Keratinocyte (primary cell): ENCODE measurements around the gene MYMX. TPM values are rescaled to one million over a fixed set of nuclear protein-coding genes. Genes with fewer than 3 reads are reported as not detected.

Experiments used
- DNase-seq: peaks from one replicate; pipeline ENCODE4 v3.0.0-alpha.2; 2011; ENCODE audit warnings: low read depth, missing footprints, low spot score
- FAIRE-seq: peaks from 2 replicates; lab custom pipeline; 2011; peaks lifted over from hg19 to GRCh38; lab: Jason Lieb, UNC
- H2AFZ ChIP-seq: 2 replicates; pipeline ENCODE4 v1.6.0; 2012; ENCODE audit warnings: low read length, control low read depth, inconsistent platforms; ENCODE audit not compliant: control insufficient read depth
- H3K27ac ChIP-seq: 2 replicates; pipeline ENCODE4 v1.5.1; 2011; ENCODE audit warnings: low read length; ENCODE audit not compliant: control insufficient read depth, insufficient read depth
- H3K27me3 ChIP-seq: 3 replicates; pipeline ENCODE4 v1.6.0; 2011; ENCODE audit warnings: low read length; ENCODE audit not compliant: control insufficient read depth, insufficient read depth; ENCODE audit errors: extremely low read depth
- H3K36me3 ChIP-seq, 2 experiments: 2 replicates in 1 of 2; 3 replicates in 1 of 2; pipeline ENCODE4 v1.5.1; 2011; ENCODE audit warnings: low read length in 2 of 2, mild to moderate bottlenecking in 1 of 2; ENCODE audit not compliant: control insufficient read depth in 2 of 2, insufficient read depth in 2 of 2; ENCODE audit errors: extremely low read depth in 1 of 2
- H3K4me1 ChIP-seq: 3 replicates; pipeline ENCODE4 v1.5.1; 2011; ENCODE audit warnings: low read length; ENCODE audit not compliant: control insufficient read depth, insufficient read depth; ENCODE audit errors: extremely low read depth
- H3K4me2 ChIP-seq: 3 replicates; pipeline ENCODE4 v1.6.0; 2011; ENCODE audit warnings: low read depth, low read length; ENCODE audit not compliant: control insufficient read depth, insufficient read depth; ENCODE audit errors: extremely low read depth
- H3K4me3 ChIP-seq, 3 experiments: fragments of 200-600 bp in 1 of 3; sonication (generic) in 1 of 3; 2 replicates in 2 of 3; 3 replicates in 1 of 3; pipeline ENCODE4 v1.5.1; 2011 to 2016; ENCODE audit warnings: low read length in 3 of 3, mild to moderate bottlenecking in 3 of 3, control low read depth in 2 of 3, inconsistent platforms in 1 of 3, low read depth in 1 of 3, mixed read lengths in 1 of 3, mixed run types in 1 of 3, moderate library complexity in 1 of 3; ENCODE audit not compliant: control insufficient read depth in 2 of 3, insufficient read depth in 2 of 3; ENCODE audit errors: extremely low read depth in 1 of 3
- H3K79me2 ChIP-seq: 2 replicates; pipeline ENCODE4 v1.6.0; 2012; ENCODE audit warnings: low read length; ENCODE audit not compliant: control insufficient read depth, insufficient read depth
- H3K9ac ChIP-seq: 3 replicates; pipeline ENCODE4 v1.6.0; 2011; ENCODE audit warnings: low read length; ENCODE audit not compliant: control insufficient read depth, insufficient read depth; ENCODE audit errors: extremely low read depth
- H3K9me1 ChIP-seq: 3 replicates; pipeline ENCODE4 v1.6.0; 2011; ENCODE audit warnings: low read length; ENCODE audit not compliant: control insufficient read depth, insufficient read depth; ENCODE audit errors: extremely low read depth
- H3K9me3 ChIP-seq: 2 replicates; pipeline ENCODE4 v1.5.1; 2012; ENCODE audit warnings: low read depth, low read length; ENCODE audit not compliant: control insufficient read depth
- H4K20me1 ChIP-seq: 3 replicates; pipeline ENCODE4 v1.6.0; 2011; ENCODE audit warnings: low read length; ENCODE audit not compliant: control insufficient read depth, insufficient read depth; ENCODE audit errors: extremely low read depth
- CTCF ChIP-seq, 3 experiments: IDR thresholded peaks in 1 of 3; conservative IDR thresholded peaks in 1 of 3; optimal IDR thresholded peaks in 1 of 3; 2 replicates in 2 of 3; 3 replicates in 1 of 3; pipeline versions ENCODE3 to v1.5.1; 2011; ENCODE audit warnings: low read length in 3 of 3, mild to moderate bottlenecking in 3 of 3, moderate library complexity in 2 of 3, control low read depth in 1 of 3, inconsistent platforms in 1 of 3; ENCODE audit not compliant: insufficient read depth in 2 of 3; ENCODE audit errors: extremely low read depth in 1 of 3
- EZH2 ChIP-seq: IDR thresholded peaks from one replicate; pipeline ENCODE4 v1.6.1; 2012; ENCODE audit warnings: inconsistent platforms, mild to moderate bottlenecking, low read length, moderate library complexity
- dilution Hi-C: fragments of 300-500 bp; cut with MboI; formaldehyde crosslinking; loops from one replicate; pipeline ENCODE4 v1.7.0; 2020; ENCODE audit warnings: low sequenced_read_pairs; ENCODE audit not compliant: extremely low pct_ligation_motif_present
- polyA plus RNA-seq, 5 experiments: library from polyadenylated mRNA; depleted of rRNA in 3 of 5; stranded (reverse) in 3 of 5; stranded (forward) in 1 of 5; unstranded in 1 of 5; fragments of >200 nt; gene quantifications; 1 replicate in 1 of 5; 2 replicates in 3 of 5; 3 replicates in 1 of 5; pipeline versions ENCODE4 v1.2.1 to v1.2.3, GENCODE V29; 2011 to 2012; ENCODE audit warnings: missing spikeins in 2 of 5, low read depth in 1 of 5, low replicate concordance in 1 of 5

Gene MYMX
- polyA plus RNA-seq, 1 donor (not counting 4 experiments of a cell fraction or from before 2014, with no cell fraction given), result 0.09 TPM

- peak overlapping the region; percentile 65 for H2AFZ ChIP-seq
- FAIRE-seq, result no peak
- dilution Hi-C loops, result no loop called here
- no peaks in the 10 kb centered on the region for H3K9me3 ChIP-seq
- no peaks in the 10 kb centered on the region for H4K20me1 ChIP-seq
- no peak overlapping the region for H3K4me2 ChIP-seq
- no peaks in the 10 kb centered on the region for H3K27me3 ChIP-seq
- no peak overlapping the region for H3K27ac ChIP-seq
- H3K9me1 ChIP-seq, result no peaks in the 10 kb centered on the region
- no peaks in the 10 kb centered on the region for H3K36me3 ChIP-seq
- DNase-seq, result no peak
- no peak for TF ChIP-seq EZH2
- TF ChIP-seq CTCF (optimal IDR thresholded peaks at IDR 0.05 in 1 of 3, IDR thresholded peaks at IDR 0.05 in 1 of 3, conservative IDR thresholded peaks at IDR 0.05 in 1 of 3; ENCODE audit: extremely low read depth in 1 of 3, insufficient read depth in 2 of 3, low read length in 3 of 3), result no peak
- H3K4me1 ChIP-seq, result peaks cover 21% of the 10 kb centered on the region
- H3K9ac ChIP-seq, result no peak overlapping the region
- H3K4me3 ChIP-seq, result no peak overlapping the region
- H3K79me2 ChIP-seq, result no peaks in the 10 kb centered on the region
These were observed 812 bp downstream of the MYMX start for GRCh38 chr6:44217332-44218143.

GRCh38 chr6:44219053-44219814, 2.5 kb downstream of the MYMX start:
- dilution Hi-C loops, result no loop called here
- FAIRE-seq, result no peak
- no peak overlapping the region for H3K9ac ChIP-seq
- H3K4me1 ChIP-seq, result peaks cover 28% of the 10 kb centered on the region
- H3K36me3 ChIP-seq, result no peaks in the 10 kb centered on the region
- H2AFZ ChIP-seq, result no peak overlapping the region
- peaks cover 3% of the 10 kb centered on the region for H3K79me2 ChIP-seq
- H3K9me1 ChIP-seq, result no peaks in the 10 kb centered on the region
- no peak for DNase-seq
- no peak overlapping the region for H3K4me2 ChIP-seq
- H3K4me3 ChIP-seq, result no peak overlapping the region
- TF ChIP-seq CTCF (optimal IDR thresholded peaks at IDR 0.05 in 1 of 3, IDR thresholded peaks at IDR 0.05 in 1 of 3, conservative IDR thresholded peaks at IDR 0.05 in 1 of 3; ENCODE audit: extremely low read depth in 1 of 3, insufficient read depth in 2 of 3, low read length in 3 of 3), result no peak
- no peak for TF ChIP-seq EZH2
- no peaks in the 10 kb centered on the region for H3K9me3 ChIP-seq
- H3K27ac ChIP-seq, result no peak overlapping the region
- no peaks in the 10 kb centered on the region for H3K27me3 ChIP-seq
- no peaks in the 10 kb centered on the region for H4K20me1 ChIP-seq
